HEK293 (cell line): ENCODE measurements around the gene PRKCZ.

Experiments
- CTCF ChIA-PET: fragments of 350-600 bp; formaldehyde crosslinking; extraction: SDS; loops from one replicate; lab custom pipeline; 2021; ENCODE audit warnings: antibody characterized with exemption; lab: Yijun Ruan, JAX
- POLR2A ChIA-PET: fragments of 300-600 bp; formaldehyde crosslinking; extraction: SDS; loops from one replicate; lab custom pipeline; 2020; ENCODE audit warnings: antibody characterized with exemption, inconsistent platforms; lab: Yijun Ruan, JAX
- H3K27ac ChIP-seq: fragments of 200-500 bp; sonication (Bioruptor generic); 2 replicates; pipeline ENCODE4 v1.5.1; 2014; ENCODE audit warnings: low read depth, low read length, control low read depth, inconsistent platforms; ENCODE audit errors: extremely low read depth
- H3K36me3 ChIP-seq, 2 experiments: fragments of 200-500 bp in 1 of 2; sonication (Bioruptor generic) in 1 of 2; 1 replicate in 1 of 2; 2 replicates in 1 of 2; pipeline ENCODE4 v1.5.1; 2014 to 2017; ENCODE audit warnings: inconsistent platforms in 2 of 2, low read length in 2 of 2; ENCODE audit not compliant: control insufficient read depth in 2 of 2, insufficient read depth in 1 of 2
- H3K4me1 ChIP-seq: fragments of 200-500 bp; sonication (Bioruptor generic); 2 replicates; pipeline ENCODE4 v1.5.1; 2014; ENCODE audit warnings: mild to moderate bottlenecking, low read length, inconsistent platforms; ENCODE audit not compliant: control insufficient read depth, insufficient read depth
- H3K4me3 ChIP-seq: 2 replicates; pipeline ENCODE4 v1.5.1; 2011; ENCODE audit warnings: low read depth, mild to moderate bottlenecking, control low read depth, low read length, moderate library complexity
- H3K9me3 ChIP-seq: fragments of 200-500 bp; sonication (Bioruptor generic); 2 replicates; pipeline ENCODE4 v1.5.1; 2014; ENCODE audit warnings: low read depth, low read length, inconsistent platforms; ENCODE audit not compliant: control insufficient read depth, insufficient read depth
- BCL6B ChIP-seq: fragments of 450-650 bp; formaldehyde crosslinking; IDR thresholded peaks from 2 replicates; pipeline ENCODE4 v1.5.1; 2017; ENCODE audit warnings: missing biosample characterization, missing genetic modification characterization
- HOXD13 ChIP-seq: sonication (generic); formaldehyde crosslinking; IDR thresholded peaks from 2 replicates; pipeline ENCODE4 v1.8.0; 2022; ENCODE audit warnings: missing genetic modification reagents, borderline replicate concordance
- KLF9 ChIP-seq: fragments of 450-650 bp; formaldehyde crosslinking; IDR thresholded peaks from 2 replicates; pipeline ENCODE4 v1.5.1; 2016; ENCODE audit warnings: missing biosample characterization, missing genetic modification characterization, low read depth
- MYNN ChIP-seq: fragments of 450-650 bp; formaldehyde crosslinking; IDR thresholded peaks from 2 replicates; pipeline ENCODE4 v1.5.1; 2016; ENCODE audit warnings: missing biosample characterization, missing genetic modification characterization, borderline replicate concordance
- YY1 ChIP-seq: fragments of 450-650 bp; formaldehyde crosslinking; IDR thresholded peaks from 2 replicates; pipeline ENCODE4 v1.5.1; 2018; ENCODE audit warnings: missing biosample characterization, missing genetic modification characterization
- ZFHX2 ChIP-seq: fragments of 450-650 bp; formaldehyde crosslinking; conservative IDR thresholded peaks from 2 replicates; pipeline ENCODE4 v1.5.1; 2016; ENCODE audit warnings: missing biosample characterization, missing genetic modification characterization
- ZNF302 ChIP-seq: fragments of 450-650 bp; formaldehyde crosslinking; IDR thresholded peaks from 2 replicates; pipeline ENCODE4 v1.5.1; 2016; ENCODE audit warnings: missing biosample characterization, missing genetic modification characterization, low read depth
- ZNF350 ChIP-seq: fragments of 450-650 bp; formaldehyde crosslinking; IDR thresholded peaks from 2 replicates; pipeline ENCODE4 v1.5.0; 2017; ENCODE audit warnings: missing biosample characterization, mild to moderate bottlenecking, missing genetic modification characterization
- ZNF404 ChIP-seq: fragments of 450-650 bp; formaldehyde crosslinking; IDR thresholded peaks from 2 replicates; pipeline ENCODE4 v1.5.1; 2017; ENCODE audit warnings: missing biosample characterization, missing genetic modification characterization
- ZNF549 ChIP-seq: fragments of 450-650 bp; IDR thresholded peaks from 2 replicates; pipeline ENCODE4 v1.5.1; 2018; ENCODE audit warnings: missing biosample characterization, missing genetic modification characterization, mild to moderate bottlenecking, inconsistent platforms, moderate library complexity
- ZNF580 ChIP-seq: fragments of 450-650 bp; formaldehyde crosslinking; IDR thresholded peaks from 2 replicates; pipeline ENCODE4 v1.5.1; 2016; ENCODE audit warnings: missing biosample characterization, missing genetic modification characterization
- ZNF610 ChIP-seq: fragments of 450-650 bp; formaldehyde crosslinking; IDR thresholded peaks from 2 replicates; pipeline ENCODE4 v1.5.1; 2016; ENCODE audit warnings: missing biosample characterization, missing genetic modification characterization, borderline replicate concordance
- ZNF645 ChIP-seq: fragments of 450-650 bp; formaldehyde crosslinking; IDR thresholded peaks from 2 replicates; pipeline ENCODE4; 2016; ENCODE audit warnings: missing biosample characterization, missing genetic modification characterization
- ZNF658 ChIP-seq: fragments of 450-650 bp; formaldehyde crosslinking; IDR thresholded peaks from 2 replicates; pipeline ENCODE4; 2016; ENCODE audit warnings: missing biosample characterization, missing genetic modification characterization
- ZNF704 ChIP-seq: fragments of 450-650 bp; formaldehyde crosslinking; IDR thresholded peaks from 2 replicates; pipeline ENCODE4 v1.5.1; 2016; ENCODE audit warnings: missing biosample characterization, missing genetic modification characterization
- ZNF791 ChIP-seq: fragments of 450-650 bp; formaldehyde crosslinking; IDR thresholded peaks from 2 replicates; pipeline ENCODE4 v1.5.1; 2016; ENCODE audit warnings: missing biosample characterization, missing genetic modification characterization
- TF ChIP-seq, protein P1 (sequence below): fragments of 450-650 bp; formaldehyde crosslinking; IDR thresholded peaks from 2 replicates; pipeline ENCODE4 v1.5.1; 2016; ENCODE audit warnings: missing biosample characterization, missing genetic modification characterization
- TF ChIP-seq, protein P2 (sequence below): fragments of 450-650 bp; formaldehyde crosslinking; IDR thresholded peaks from 2 replicates; pipeline ENCODE4 v1.5.1; 2017; ENCODE audit warnings: missing biosample characterization, missing genetic modification characterization
- TF ChIP-seq, protein P3 (sequence below): fragments of 450-650 bp; formaldehyde crosslinking; IDR thresholded peaks from 2 replicates; pipeline ENCODE4 v1.5.1; 2016; ENCODE audit warnings: missing biosample characterization, missing genetic modification characterization
- TF ChIP-seq, protein P4 (sequence below): fragments of 450-650 bp; formaldehyde crosslinking; IDR thresholded peaks from 2 replicates; pipeline ENCODE4 v1.5.1; 2016; ENCODE audit warnings: missing biosample characterization, missing genetic modification characterization

The PRKCZ gene

DNA sequence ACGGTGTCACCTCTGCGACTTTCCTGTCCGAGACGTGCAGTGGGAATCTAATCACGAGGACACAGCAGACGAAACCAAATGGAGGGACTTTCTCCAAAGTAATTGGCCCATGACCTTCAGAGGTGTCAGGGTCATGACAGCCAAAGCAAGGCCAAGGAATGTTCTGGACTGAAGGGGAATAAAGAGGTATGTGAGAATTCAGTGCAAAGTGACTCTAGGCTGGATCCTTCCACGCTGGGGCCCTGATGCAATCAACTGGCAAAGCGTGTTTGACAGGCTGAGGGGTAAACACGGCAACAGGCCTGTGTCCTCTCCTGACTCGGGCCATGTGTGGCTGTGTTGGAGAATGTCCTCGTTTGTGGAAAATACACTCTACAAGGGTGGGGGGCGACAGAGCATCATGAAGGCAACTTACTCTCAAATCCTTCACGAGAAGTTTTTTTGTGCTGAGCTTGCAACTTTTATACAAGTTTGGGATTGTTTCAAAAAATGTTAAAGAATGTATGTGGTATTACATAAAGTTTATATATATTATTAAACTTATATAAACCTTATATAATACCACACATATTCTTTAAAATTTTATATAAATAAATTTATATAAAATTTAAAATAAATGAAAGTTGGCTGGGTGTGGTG is 48.3 kb upstream of the PRKCZ start (continued):
- TF ChIP-seq BCL6B (no peak), MYNN (tag by site-specific recombination) (no peak)

DNA sequence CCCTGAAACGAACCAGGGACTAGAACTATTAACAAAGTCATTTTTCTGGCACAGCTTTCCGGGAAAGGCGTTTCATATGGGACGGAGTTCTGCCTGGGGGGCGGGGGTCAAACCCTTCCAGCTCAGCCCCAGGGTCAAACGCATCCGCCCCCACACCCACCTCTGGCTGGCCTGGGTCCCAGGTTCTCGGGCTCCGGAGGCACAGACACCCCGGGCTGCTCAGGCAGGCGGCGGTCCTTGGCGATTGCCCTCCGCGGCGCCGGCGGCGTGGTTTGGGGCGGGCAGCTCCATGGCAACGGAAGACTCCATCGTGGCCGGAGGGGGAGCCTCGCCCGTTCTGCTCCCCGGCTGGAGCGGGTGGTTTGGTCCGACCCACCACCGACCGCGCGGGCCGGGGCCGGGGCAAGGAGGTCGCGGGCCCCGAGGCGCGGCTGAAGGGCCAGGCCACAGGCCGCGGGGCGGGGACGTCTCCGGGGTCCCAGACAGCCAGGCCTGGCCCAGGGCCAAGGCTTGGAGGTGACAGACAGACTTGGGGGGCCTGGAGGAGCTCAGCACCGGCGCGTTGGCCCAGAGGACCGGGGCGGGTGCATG is 46.6 kb upstream of the PRKCZ start, which contains the start of gene CFAP74:
Gene CFAP74 (minus strand): TSS at position 246 of the 591 bp plus-strand sequence. CDS start 12,830 bp downstream, outside the sequence.
- no peaks in the 10 kb centered on the region for H3K9me3 ChIP-seq
- H3K27ac ChIP-seq, result no peak within 1 kb of the TSS
- ChIA-PET CTCF (interaction anchor here (0.8 to 1.0 kb wide), 2 partner anchors 41 to 881 kb away, joined by 3 to 4 read pairs; no protein-coding TSS in a partner anchor), POLR2A (no interaction called here)
- no peak for TF ChIP-seq ZNF549
- no peak for TF ChIP-seq ZNF580 (tag by site-specific recombination)
- TF ChIP-seq, protein P1, sequence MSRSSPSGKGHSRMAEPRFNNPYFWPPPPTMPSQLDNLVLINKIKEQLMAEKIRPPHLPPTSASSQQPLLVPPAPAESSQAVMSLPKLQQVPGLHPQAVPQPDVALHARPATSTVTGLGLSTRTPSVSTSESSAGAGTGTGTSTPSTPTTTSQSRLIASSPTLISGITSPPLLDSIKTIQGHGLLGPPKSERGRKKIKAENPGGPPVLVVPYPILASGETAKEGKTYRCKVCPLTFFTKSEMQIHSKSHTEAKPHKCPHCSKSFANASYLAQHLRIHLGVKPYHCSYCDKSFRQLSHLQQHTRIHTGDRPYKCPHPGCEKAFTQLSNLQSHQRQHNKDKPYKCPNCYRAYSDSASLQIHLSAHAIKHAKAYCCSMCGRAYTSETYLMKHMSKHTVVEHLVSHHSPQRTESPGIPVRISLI (tag by site-specific recombination), result no peak
- no peak for TF ChIP-seq YY1 (tag by site-specific recombination)
- no peak for TF ChIP-seq HOXD13 (CRISPR knock-in tag)
- no peak for TF ChIP-seq ZFHX2 (tag by site-specific recombination)
- no peak for TF ChIP-seq ZNF658 (tag by site-specific recombination)
- TF ChIP-seq ZNF645 (tag by site-specific recombination), result no peak
- TF ChIP-seq ZNF404 (tag by site-specific recombination), result no peak
- no peak for TF ChIP-seq ZNF610 (tag by site-specific recombination)
- TF ChIP-seq MYNN (tag by site-specific recombination), result no peak
- no peak for TF ChIP-seq ZNF302 (tag by site-specific recombination)
- TF ChIP-seq, protein P2, sequence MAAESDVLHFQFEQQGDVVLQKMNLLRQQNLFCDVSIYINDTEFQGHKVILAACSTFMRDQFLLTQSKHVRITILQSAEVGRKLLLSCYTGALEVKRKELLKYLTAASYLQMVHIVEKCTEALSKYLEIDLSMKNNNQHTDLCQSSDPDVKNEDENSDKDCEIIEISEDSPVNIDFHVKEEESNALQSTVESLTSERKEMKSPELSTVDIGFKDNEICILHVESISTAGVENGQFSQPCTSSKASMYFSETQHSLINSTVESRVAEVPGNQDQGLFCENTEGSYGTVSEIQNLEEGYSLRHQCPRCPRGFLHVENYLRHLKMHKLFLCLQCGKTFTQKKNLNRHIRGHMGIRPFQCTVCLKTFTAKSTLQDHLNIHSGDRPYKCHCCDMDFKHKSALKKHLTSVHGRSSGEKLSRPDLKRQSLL (tag by site-specific recombination), result no peak
- TF ChIP-seq, protein P3, sequence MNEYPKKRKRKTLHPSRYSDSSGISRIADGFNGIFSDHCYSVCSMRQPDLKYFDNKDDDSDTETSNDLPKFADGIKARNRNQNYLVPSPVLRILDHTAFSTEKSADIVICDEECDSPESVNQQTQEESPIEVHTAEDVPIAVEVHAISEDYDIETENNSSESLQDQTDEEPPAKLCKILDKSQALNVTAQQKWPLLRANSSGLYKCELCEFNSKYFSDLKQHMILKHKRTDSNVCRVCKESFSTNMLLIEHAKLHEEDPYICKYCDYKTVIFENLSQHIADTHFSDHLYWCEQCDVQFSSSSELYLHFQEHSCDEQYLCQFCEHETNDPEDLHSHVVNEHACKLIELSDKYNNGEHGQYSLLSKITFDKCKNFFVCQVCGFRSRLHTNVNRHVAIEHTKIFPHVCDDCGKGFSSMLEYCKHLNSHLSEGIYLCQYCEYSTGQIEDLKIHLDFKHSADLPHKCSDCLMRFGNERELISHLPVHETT (tag by site-specific recombination), result no peak
- no peak for TF ChIP-seq ZNF350 (tag by site-specific recombination)
- no peak for TF ChIP-seq KLF9 (tag by site-specific recombination)
- TF ChIP-seq ZNF791 (tag by site-specific recombination), result no peak
- TF ChIP-seq, protein P4, sequence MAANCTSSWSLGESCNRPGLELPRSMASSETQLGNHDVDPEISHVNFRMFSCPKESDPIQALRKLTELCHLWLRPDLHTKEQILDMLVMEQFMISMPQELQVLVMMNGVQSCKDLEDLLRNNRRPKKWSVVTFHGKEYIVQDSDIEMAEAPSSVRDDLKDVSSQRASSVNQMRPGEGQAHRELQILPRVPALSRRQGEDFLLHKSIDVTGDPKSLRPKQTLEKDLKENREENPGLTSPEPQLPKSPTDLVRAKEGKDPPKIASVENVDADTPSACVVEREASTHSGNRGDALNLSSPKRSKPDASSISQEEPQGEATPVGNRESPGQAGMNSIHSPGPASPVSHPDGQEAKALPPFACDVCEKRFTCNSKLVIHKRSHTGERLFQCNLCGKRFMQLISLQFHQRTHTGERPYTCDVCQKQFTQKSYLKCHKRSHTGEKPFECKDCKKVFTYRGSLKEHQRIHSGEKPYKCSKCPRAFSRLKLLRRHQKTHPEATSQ (tag by site-specific recombination), result no peak
- TF ChIP-seq ZNF704, result no peak
- H3K4me3 ChIP-seq, result no peak within 1 kb of the TSS
- no peaks in the 10 kb centered on the region for H3K4me1 ChIP-seq
- no peaks in the 10 kb centered on the region for H3K36me3 ChIP-seq
